Testis (tissue), 3 donors: Measurements from ENCODE around the gene PMM2. TPM values are rescaled to one million over a fixed set of nuclear protein-coding genes. Genes with fewer than 3 reads are reported as not detected.
A peak's percentile ranks its signal among the peaks of the same experiment; 100 is the strongest.

ENCODE experiments used
- DNase-seq: peaks from one replicate; pipeline ENCODE4 v3.0.0-alpha.2; 2019
- H3K27ac ChIP-seq, 2 donors: fragments of 200-600 bp; sonication (generic); one replicate each; pipeline ENCODE4 v1.5.1; 2019
- H3K27me3 ChIP-seq: fragments of 200-600 bp; sonication (generic); one replicate; pipeline ENCODE4 v1.5.1; 2019
- H3K36me3 ChIP-seq: fragments of 200-600 bp; sonication (generic); one replicate; pipeline ENCODE4 v1.5.1; 2017; ENCODE audit warnings: low read depth; ENCODE audit errors: missing control alignments
- H3K4me1 ChIP-seq: fragments of 200-600 bp; sonication (generic); one replicate; pipeline ENCODE4 v1.5.1; 2019
- H3K4me3 ChIP-seq, 2 donors: fragments of 200-600 bp; sonication (generic); one replicate each; pipeline ENCODE4 v1.5.1; 2017 to 2019
- H3K9me3 ChIP-seq: fragments of 200-600 bp; sonication (generic); one replicate; pipeline ENCODE4 v1.5.1; 2017
- CTCF ChIP-seq, 3 experiments: fragments of 450-650 bp in 2 of 3; fragments of 200-600 bp in 1 of 3; sonication (generic) in 1 of 3; IDR thresholded peaks; one replicate each; pipeline ENCODE4 v1.5.1; 2016 to 2019; ENCODE audit warnings: antibody characterized with exemption in 3 of 3, mild to moderate bottlenecking in 2 of 3, moderate library complexity in 1 of 3
- POLR2A ChIP-seq: fragments of 450-650 bp; IDR thresholded peaks from one replicate; pipeline ENCODE4 v1.6.1; 2017; ENCODE audit warnings: antibody characterized with exemption, mild to moderate bottlenecking, moderate library complexity
- WGBS, 2 donors: methylation state at CpG; one replicate each; pipeline ENCODE4 v1.1.5; 2018; 5-methylcytosine and 5-hydroxymethylcytosine counted together
- intact Hi-C: fragments of 100-400 bp; cut with DNase I; formaldehyde crosslinking; loops from one replicate; pipeline ENCODE4 v1.15.1; 2023; ENCODE audit warnings: low total_unique reads
- polyA plus RNA-seq: library from polyadenylated mRNA; stranded (reverse); fragments of 350-450 nt; fragmentation: Illumina TruSeq; extraction: RNeasy Lipid Tissue Mini Kit (QIAGEN cat#74804); gene quantifications from one replicate; pipeline ENCODE4 v1.2.3, GENCODE V29; 2014; ENCODE audit warnings: low read depth, low replicate concordance; ENCODE audit not compliant: insufficient read depth
- total RNA-seq, 2 donors: library from RNA; depleted of rRNA; stranded (reverse); fragments of >200 nt; gene quantifications; one replicate each; pipeline ENCODE4 v1.2.3, GENCODE V29; 2016

The PMM2 gene
- total and polyA plus RNA-seq, 3 donors from 2014 or later, result 15.4 to 36.6 (median 25.8) TPM

DNA sequence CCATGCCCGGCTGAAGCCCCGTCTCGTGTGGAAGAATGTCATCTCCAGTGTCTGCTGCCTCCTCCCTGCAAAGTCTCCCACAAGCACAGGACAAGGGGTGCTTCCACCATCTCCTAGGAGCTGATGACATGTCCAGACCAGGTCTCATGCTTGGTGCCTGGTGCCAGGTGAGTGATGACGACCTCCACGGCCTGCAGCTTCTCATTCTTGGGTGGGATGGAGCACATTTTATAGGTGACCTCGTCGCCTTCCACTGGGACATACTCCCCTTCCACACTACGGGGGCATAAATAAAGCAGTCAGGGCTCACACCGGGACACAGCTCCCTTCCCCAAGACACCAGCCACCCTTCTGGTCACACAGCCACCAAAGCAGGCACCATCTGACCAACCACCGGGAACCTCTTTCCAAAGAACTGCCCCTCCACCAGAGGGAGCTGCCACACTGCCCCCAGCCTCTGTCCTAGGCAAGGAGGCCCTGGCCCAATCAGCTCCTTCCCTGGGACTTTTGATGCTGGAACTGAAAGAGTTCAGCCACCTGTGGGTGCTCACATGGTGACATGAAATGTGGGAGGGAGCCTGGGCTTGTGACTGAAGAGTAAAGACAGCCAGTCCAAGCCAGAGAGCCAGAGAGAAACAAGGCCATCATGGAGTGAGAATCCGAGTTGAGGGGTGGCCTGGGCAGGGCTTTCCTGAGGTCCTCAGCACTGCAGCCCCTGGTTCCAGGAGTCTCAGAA lies 57.6 kb downstream of the PMM2 start:
- H3K27ac ChIP-seq, result no peak overlapping the region
- DNase-seq, result no peak

DNA sequence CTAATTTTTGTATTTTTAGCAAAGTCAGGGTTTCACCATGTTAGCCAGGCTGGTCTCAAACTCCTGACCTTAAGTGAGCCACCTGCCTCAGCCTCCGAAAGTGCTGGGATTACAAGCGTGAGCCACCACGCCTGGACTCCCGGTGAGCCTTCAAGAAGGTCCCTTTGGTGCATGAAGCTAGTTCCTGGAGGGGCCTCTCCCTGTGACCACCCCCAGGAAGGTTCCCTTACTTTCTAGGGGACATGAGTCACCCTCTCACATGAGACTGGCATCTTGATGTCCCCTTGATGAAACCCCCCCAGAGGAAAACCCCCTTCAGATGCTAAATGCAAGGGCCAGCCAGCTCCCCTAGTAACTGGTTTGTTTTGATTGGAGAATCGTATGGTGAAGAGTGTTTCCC lies 58.3 kb downstream of the PMM2 start:
- Histone ChIP-seq H3K4me1 (peaks cover 18% of the 10 kb centered on the region), H3K27me3 (no peaks in the 10 kb centered on the region), H3K9me3 (no peaks in the 10 kb centered on the region), H3K4me3 (no peak overlapping the region), H3K36me3 (no peaks in the 10 kb centered on the region), H3K27ac (no peak overlapping the region)
- intact Hi-C loops, result no loop called here
- TF ChIP-seq CTCF (IDR thresholded peaks at IDR 0.05) (no peak), POLR2A (no peak)
- WGBS, 2 donors, result 64 to 88% methylated on average over 3 to 5 of the region's 5 CpGs
- DNase-seq, result no peak

More for the DNA sequence above, 57.6 kb downstream of the PMM2 start:
- no peaks in the 10 kb centered on the region for H3K9me3 ChIP-seq
- WGBS, 2 donors, result 92 to 94% methylated on average over 7 to 11 of the region's 11 CpGs
- H3K27me3 ChIP-seq, result no peaks in the 10 kb centered on the region
- intact Hi-C loops, result no loop called here
- no peak overlapping the region for H3K4me3 ChIP-seq
- no peak for TF ChIP-seq CTCF (IDR thresholded peaks at IDR 0.05)
- TF ChIP-seq POLR2A, result no peak
- H3K4me1 ChIP-seq, result peaks cover 13% of the 10 kb centered on the region
- H3K36me3 ChIP-seq, result no peaks in the 10 kb centered on the region

DNA sequence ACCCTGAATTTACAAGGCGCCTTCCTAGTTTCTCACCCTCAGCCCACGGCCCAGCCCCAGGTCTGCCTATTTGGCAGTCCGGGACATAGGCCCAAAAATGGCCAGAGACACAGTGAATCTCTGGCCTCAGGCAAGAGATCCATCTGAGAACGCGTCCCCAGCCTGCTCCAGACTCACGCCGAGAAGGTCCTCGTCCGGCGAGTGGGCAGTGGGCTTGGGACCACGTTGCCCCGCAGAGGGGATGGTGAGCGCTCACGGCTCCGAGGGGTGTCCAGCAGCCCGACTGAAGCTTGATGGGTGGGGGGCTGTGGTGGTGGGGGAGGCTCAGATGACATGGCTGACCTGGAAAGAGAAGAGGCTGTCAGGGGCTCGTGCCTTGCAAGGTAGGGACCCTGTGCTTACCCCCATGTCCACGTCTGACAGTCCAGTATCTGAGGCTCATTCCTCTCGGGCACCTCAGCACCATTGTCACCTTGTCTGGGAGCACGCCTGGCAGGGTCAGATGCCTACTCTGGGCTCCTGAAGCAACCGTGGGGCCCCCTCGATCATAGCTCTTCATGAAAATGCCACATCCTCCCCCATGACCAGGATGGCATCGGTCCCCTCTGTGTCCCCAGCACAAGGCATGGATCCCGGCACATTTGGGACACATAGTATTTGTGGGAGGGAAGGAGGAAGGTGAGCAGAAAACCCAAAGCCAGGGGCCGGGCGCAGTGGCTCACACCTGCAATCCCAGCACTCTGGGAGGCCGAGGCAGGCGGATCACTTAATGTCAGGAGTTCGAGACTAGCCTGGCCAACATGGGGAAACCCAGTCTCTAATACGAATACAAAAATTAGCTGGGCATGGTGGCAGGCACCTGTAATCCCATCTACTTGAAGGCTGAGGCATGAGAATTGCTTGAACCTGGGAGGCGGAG lies 61.6 kb downstream of the PMM2 start:
- Histone ChIP-seq H3K9me3 (no peaks in the 10 kb centered on the region), H3K27ac (no peak overlapping the region), H3K4me1 (peaks cover 38% of the 10 kb centered on the region), H3K36me3 (no peaks in the 10 kb centered on the region), H3K27me3 (no peaks in the 10 kb centered on the region), H3K4me3 (no peak overlapping the region)
- WGBS, 2 donors, result 93 to 94% methylated on average over 30 to 31 of the region's 31 CpGs
- intact Hi-C loops, result no loop called here
- no peak for DNase-seq
- no peak for TF ChIP-seq POLR2A
- TF ChIP-seq CTCF (IDR thresholded peaks at IDR 0.05), result no peak

DNA sequence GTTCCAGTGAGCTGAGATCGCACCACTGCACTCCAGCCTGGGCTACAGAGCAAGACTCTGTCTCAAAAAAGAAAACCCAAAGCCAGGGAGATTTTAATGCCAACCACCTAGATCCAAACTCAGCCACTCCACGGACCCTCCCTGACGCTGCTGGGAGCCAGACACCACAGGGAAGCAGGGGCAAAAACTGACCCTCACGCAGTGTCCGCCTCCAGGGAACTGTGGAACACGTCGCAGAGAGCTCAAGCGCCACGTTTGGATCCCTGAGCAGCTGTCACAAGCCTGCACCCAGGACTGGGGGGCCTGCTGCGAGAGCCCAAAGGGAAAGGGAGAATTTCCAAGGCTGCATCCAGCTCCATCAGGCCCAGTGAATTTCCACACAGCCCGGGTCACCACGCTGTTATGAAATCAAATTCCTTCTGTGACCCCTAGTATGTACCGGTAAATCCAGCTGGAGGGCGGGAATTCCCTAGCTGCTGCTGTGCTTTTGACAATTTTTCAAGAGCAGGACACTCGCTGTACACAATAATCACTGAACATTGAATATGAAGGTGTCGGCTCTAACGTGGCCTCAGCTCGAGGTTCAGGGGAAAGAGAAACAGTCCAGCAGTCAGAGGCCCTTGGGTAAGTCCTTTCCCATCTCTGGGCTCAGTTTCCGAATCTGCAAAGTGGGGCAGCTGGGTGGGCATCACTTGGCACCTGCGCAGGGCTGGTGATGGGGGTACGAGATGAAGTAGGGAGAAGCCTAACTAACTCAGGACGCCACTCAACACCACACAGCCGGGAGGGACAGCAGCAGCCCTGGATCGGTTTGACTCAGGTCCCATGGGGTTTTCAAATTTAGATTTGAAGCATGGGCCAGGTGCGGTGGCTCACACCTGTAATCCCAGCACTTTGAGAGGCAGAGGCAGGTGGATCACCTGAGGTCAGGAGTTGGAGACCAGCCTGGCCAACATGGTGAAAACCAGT lies 62.6 kb downstream of the PMM2 start:
- intact Hi-C loops, result no loop called here
- Histone ChIP-seq H3K9me3 (no peaks in the 10 kb centered on the region), H3K4me1 (peaks cover 47% of the 10 kb centered on the region), H3K4me3 (no peak overlapping the region), H3K36me3 (no peaks in the 10 kb centered on the region), H3K27me3 (no peaks in the 10 kb centered on the region), H3K27ac (no peak overlapping the region)
- TF ChIP-seq POLR2A (no peak), CTCF (IDR thresholded peaks at IDR 0.05) (no peak)
- peak; percentile 70 for DNase-seq
- WGBS, 2 donors, result 58 to 64% methylated on average over 22 to 25 of the region's 25 CpGs
